Stimulated activated CD8-positive, alpha-beta memory T cell treated with anti-CD3 and anti-CD28 coated beads, Interleukin-15, amount 100 ng/mL, for 24 hours (primary cell): ENCODE measurements around the gene CTSF.
A peak's percentile ranks its signal among the peaks of the same experiment; 100 is the strongest.
"Not testable (repeated sequence)": the region's sequence is repeated elsewhere in the genome, so short reads cannot be mapped to it uniquely, and the experiment has no call there.

Experiments
- DNase-seq: peaks from one replicate; pipeline ENCODE4 v3.0.0-alpha.2; 2020; ENCODE audit warnings: low read depth

CTSF gene

GRCh38 chr11:66559142-66559865, 9.1 kb downstream of the CTSF start:
- DNase-seq = peak; percentile 10

GRCh38 chr11:66557733-66558326, 10.6 kb downstream of the CTSF start:
- DNase-seq = no peak

GRCh38 chr11:66556086-66556485, 12.3 kb downstream of the CTSF start:
- DNase-seq = no peak

GRCh38 chr11:66555416-66555815, 13.0 kb downstream of the CTSF start:
- no peak for DNase-seq

GRCh38 chr11:66554602-66555001, 13.8 kb downstream of the CTSF start:
- no peak for DNase-seq

- DNase-seq = no peak
These were observed 17.5 kb downstream of the CTSF start for GRCh38 chr11:66550887-66551286.

- DNase-seq = no peak
These were observed 18.7 kb downstream of the CTSF start for GRCh38 chr11:66549696-66550095.

- DNase-seq = no peak
These were observed 19.4 kb downstream of the CTSF start for GRCh38 chr11:66548774-66549630.

GRCh38 chr11:66548041-66548440, 20.4 kb downstream of the CTSF start:
- no peak for DNase-seq

GRCh38 chr11:66547662-66548009, 20.8 kb downstream of the CTSF start:
- no peak for DNase-seq

GRCh38 chr11:66546966-66547661, 21.3 kb downstream of the CTSF start:
- DNase-seq = no peak

- DNase-seq = no peak
These were observed 21.9 kb downstream of the CTSF start, which contains the start of gene ACTN3 for GRCh38 chr11:66546368-66546965. Gene ACTN3, plus strand, starts transcription at chr11:66546903. Its CDS starts 35 bp downstream, at chr11:66546938.

- peak; percentile 76 for DNase-seq
These were observed 22.6 kb downstream of the CTSF start, which contains the start of gene ZDHHC24 for GRCh38 chr11:66545701-66546367. Gene ZDHHC24, minus strand, starts transcription at chr11:66546048. Its CDS starts 45 bp downstream, at chr11:66546003.

GRCh38 chr11:66544952-66545351, 23.5 kb downstream of the CTSF start:
- DNase-seq = not testable (repeated sequence)

- DNase-seq = peak; percentile 20
These were observed 24.9 kb downstream of the CTSF start for GRCh38 chr11:66543263-66544107.

- no peak for DNase-seq
These were observed 26.0 kb downstream of the CTSF start for GRCh38 chr11:66542362-66542761.

- no peak for DNase-seq
These were observed 26.5 kb downstream of the CTSF start for GRCh38 chr11:66541892-66542291.

GRCh38 chr11:66540598-66540997, 27.8 kb downstream of the CTSF start:
- DNase-seq = not testable (repeated sequence)

GRCh38 chr11:66539870-66540213, 28.6 kb downstream of the CTSF start:
- no peak for DNase-seq

GRCh38 chr11:66539170-66539869, 29.1 kb downstream of the CTSF start:
- DNase-seq = no peak
